ENCODE results near the gene ATP8B3.

The ATP8B3 gene

DNA sequence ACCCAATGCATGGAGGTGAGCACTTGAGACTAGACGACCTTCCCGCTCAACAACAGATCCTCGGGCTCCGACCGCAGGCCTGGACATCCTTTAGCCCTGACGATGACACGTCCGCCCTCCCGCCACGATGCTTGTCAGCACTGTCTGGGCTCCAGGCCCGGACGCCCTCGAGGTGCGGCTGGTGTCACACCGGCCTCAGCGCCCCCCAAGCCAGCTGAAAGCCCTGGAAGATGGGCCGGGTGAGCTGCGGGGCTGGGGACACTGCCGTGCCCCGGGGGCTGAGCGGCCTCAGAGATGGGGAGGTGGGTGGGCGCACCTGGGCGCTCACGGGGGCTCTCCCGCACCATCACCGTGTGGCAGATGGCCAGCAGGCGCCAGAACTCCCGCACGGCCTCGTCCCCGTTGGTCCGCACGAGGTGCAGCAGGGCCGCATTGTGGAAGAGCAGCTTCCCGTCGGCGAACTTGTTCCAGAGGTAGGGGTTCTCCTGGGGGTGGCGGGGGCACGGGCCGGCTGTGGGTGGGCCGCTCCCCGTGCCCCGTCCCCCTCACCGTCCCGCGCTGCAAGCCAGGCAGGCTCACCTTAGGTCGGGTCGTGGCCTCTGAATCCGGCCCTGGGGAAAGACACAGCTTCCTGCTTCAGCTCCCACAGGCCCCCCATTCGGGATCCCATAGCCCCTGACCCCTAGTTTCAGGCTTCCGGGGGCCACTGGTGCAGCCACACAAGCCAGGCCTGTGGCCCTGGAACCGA is 15.5 kb downstream of the ATP8B3 start:
- no peak for DNase-seq

DNA sequence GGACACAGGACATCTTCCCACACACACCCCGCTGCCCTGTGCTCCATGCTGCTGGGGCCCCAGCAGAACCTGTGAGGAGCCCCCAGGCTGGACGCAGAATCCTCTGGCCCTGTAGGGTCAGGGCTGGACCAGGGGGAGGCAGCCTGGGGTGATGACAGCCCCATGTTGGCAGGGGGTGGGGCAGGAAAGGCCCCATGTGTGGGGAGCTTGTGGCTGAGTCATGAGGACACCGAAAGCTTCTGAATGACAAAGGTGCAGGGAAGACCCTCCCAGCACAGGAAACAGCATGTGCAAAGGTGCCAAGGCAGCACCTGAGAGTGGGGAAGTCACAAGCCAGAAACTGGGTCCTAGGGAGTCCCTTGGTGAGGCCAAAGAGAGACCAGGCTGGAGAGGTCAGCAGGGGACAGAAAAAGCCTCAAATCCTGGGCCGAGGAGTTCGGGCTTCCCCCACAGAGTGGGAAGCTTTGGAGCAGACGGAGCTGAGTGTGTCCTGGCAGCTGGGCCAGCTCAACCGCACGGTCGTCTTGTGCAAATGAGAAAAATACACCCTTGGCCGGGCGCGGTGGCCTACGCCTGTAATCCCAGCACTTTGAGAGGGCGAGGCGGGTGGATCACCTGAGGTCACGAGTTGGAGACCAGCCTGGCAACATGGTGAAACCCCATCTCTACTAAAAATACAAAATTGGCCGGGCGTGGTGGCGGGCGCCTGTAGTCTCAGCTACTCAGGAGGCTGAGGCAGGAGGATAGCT is 17.5 kb downstream of the ATP8B3 start:
- no peak for DNase-seq

DNA sequence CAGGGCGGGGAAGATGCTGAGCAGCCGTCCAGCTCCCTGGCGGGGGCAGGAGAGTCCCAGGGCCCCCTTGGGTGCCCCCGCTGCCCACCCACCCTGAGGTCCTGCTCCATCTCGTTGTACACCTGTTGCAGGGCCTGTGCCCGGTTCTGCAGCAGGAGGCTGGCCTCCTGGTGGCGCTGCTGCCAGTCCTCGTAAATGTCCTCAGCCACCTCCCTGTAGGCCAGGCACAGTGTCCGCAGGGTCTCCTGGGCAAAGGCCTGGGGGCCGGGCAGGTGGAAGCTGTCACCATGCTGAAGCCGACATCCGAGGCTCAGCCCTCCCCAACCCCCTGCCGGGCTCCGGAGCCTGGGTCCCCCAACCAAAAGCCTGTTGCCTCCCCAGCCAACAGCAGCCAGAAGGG is 20.2 kb downstream of the ATP8B3 start:
- no peak for DNase-seq

DNA sequence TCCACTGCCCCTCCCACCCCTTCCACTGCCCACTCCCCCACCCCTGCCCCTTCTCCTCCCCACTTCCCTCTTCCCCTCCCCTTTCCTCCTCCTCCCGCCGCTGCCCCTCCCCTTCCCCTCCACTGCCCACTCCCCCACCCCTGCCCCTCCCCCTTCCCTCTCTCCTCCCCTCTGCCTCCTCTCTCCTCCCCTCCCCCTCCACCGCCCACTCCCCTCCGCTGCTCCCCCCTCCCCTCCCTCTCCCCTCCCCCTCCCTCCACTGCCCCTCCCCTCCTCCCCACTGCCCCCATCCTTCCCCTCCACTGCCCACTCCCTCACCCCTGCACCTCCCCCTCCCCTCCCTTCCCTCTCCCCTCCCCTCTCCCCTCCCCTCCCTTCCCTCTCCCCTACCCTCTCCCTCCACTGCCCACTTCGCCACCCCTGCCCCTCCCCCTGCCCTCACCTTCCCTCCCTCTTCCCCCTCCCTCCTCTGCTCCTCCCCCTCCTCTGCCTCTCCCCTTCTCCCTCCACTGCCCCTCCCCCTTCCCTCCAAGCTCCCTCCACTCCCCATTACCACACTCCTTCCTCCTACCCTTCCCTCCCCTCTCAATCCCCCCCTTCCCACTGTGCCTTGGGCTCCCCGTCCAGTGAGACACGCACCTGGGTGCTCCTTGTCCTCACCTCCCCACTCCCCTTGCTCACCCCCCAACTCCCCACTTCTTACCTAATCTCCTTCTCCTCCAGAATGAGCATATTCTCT is 21.9 kb downstream of the ATP8B3 start:
- no peak for DNase-seq

DNA sequence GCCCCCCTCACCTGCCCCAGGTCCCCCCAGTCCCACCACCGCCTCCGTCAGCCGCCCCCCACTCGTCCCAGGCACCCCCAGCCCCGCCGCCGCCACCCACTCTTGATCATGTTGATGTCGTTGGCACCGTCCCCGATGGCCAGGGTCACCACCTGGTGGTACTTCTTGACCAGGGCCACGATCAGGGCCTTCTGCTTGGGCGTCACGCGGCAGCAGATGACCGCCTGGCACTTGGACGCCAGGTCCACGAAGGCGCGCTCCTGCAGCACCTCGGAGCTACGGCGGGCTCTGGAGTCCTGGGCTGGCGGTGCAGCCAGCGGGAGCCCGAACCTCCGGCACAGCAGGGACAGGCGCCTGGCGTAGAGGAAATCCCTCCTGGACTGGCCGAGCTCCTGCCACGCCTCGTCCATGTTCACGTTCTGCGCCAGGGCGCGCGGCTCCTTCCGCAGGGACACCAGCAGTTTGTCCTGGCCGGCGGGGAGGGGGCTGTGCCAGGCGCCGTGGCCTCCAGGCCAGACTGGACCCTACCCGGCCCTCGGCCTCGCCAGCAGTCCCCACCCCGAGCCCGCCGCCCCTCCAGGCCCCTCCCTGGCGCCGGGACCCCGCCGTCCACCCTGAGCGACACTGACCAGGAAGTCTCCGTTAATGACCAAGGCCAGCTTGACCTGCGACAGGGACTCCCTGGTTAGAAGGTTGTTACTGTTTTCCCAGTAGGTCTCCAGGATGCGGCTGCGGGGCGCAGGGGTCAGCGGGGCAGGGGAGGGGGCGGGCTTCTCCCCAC is 22.6 kb downstream of the ATP8B3 start:
- no peak for DNase-seq

DNA sequence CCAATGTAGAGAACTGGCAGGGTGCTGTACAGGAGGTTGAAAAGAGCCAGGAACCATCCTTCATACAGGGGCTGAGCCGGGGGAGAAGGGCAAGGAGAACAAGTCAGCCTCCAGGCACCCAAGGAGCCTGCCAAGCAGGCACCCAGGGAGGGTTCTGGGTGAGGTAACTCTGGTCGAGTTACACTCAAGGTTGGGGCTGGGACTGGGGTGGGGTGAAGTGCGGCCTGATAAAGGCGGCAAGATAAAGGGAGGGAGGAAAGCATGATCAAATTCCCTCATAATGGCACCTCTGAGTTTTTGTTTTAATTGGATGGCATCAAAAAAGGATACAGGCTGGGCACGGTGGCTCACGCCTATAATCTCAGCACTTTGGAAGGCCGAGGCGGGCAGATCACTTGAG is 25.0 kb downstream of the ATP8B3 start:
- DNase-seq, result no peak

DNA sequence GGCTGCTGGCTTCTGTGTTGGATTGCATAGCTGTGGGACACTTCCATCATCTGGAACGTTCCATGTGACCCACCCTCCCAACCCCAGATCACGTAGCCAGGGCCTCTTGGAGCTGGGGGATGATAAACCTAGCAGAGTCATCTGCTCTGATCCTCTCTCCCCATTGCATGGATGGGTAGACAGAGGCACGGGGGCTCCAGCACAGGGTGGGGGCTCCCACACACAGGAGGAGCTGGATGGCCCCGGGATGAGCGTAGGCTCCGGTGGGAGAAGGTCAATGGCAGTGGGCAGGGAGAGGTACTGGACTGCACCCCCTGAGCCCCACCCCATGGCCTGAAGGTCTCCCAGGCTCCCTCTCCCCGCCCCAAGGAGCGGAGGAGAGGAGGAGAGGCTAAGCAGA is 25.4 kb downstream of the ATP8B3 start:
- DNase-seq, result no peak

DNA sequence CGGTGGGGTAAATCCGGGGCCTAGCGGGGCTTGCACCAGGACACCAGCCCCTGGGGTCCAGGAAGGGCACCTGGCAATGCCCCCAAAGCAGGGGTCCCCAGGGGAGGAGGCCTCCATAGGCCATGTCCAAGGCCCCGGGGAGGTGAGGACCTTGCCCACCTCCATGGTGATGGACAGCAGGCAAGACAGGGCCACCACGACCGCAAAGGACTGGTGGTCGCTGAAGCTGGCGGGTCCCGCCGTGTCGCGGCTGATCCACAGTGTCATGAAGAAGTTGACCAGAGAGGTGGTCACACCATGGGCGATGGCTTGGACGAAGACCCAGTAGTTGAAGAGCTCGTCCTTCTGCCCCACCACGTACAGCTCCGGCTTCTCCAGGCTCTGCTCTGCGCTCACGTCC is 26.8 kb downstream of the ATP8B3 start:
- DNase-seq, result no peak

DNA sequence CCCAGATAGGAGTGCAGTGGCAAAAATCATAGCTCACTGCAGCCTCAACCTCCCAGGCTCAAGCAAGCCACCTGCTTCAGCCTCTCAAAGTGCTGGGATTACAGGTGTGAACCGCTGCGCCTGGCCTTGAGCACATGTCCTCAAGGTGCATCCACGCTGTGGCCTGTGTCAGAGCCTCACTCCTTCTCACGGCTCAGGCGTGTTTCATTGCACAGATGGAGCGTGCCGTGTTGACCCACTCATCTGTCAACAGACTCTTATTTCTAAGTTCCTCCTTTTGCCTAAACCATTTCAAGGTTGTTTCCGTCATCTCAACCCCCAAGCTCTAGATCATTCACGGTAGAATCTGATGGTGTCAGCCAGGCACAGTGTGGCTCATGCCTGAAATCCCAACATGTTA is 28.2 kb downstream of the ATP8B3 start:
- DNase-seq, result no peak

DNA sequence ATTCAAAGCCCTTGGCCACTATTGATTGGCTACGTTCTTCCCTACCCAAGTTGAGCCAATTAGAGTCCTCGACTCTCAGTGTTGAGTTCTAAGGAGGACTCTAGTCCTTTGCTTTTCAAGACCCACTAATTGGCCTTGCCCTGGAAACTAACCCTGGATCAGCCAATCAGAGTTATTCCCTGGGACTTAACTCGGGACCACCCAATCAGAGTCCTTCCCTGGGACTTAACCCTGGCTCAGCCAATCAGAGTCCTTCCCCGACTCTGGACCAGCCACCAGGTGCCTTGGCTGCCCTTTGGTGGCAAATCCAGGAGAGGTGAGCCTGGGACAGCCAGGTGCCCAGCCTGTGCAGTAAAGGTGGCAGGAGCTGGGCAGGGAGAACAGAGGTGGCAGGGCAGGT is 28.7 kb downstream of the ATP8B3 start:
- no peak for DNase-seq

DNA sequence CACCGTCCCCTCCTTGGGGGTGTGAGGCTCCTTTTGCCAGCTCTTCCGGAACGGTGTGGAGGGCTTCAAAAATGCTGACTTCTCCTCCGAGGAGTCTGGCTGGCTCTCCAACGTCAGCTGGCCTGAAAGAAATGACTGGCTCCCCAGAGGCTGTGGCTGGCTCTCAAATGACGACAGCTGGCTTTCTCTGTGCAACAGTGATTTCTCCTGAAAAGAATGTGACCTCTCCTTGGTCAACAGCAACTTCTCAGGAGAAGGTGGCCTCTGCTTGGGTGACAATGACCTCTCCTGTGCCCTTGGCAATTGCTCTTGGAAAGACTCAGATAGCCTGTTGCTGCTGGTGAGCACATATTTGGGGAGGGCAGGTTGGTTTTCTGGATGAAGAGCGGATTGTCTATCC is 29.6 kb downstream of the ATP8B3 start:
- no peak for DNase-seq

DNA sequence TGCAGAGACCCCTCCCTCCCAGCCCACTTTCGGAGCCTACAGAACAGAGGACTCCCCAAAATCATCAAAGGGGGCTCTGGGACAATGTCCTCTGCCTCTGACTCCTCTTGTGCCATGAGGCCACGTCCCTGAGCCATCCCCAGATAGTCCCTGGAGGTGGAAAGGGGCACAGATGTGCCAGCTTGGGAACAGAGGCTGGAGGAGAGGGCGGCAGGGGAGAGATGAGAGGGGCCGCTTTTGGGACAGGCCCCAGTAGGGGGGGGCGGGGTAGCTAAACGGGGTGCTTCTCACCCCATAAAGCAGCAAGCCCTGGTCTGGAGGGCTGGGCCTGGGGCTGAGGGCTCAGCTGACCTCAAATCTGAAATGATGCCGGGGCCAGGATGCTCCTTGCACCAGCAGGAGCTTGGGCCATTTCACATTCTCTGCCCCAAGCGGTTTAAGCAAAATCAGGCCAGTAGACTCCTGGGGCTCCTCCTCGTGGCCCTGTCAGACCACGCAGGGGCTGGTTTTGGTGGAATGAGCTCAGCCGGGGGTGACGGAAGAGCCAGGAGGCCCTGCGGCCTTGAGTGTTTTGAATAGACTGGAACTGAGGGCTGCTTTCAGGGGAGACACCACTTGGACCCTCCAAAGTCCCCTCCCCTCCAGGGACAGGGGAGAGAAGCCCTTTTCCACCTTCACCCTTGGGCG is 31.7 kb downstream of the ATP8B3 start:
- DNase-seq, result no peak

DNA sequence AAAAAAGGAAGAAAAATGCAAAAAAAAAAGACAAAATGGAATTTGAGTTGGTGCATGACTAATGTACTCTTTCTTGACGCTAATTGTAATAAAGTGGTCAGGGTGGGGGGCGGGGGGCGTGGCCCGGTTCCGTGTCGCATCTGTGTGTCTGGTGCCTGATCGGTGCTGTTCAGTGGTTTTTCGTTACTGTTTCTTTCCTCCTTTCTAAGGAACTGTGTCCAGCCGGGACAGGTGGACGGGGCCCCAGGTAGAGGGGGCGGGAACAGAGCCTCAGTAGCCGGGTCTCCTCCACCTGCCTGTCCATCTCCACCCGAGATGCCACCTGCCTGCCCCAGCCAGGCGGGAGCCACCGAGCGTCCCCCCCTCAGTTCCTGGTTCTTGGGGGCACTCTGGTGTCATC is 32.5 kb downstream of the ATP8B3 start:
- no peak for DNase-seq

DNA sequence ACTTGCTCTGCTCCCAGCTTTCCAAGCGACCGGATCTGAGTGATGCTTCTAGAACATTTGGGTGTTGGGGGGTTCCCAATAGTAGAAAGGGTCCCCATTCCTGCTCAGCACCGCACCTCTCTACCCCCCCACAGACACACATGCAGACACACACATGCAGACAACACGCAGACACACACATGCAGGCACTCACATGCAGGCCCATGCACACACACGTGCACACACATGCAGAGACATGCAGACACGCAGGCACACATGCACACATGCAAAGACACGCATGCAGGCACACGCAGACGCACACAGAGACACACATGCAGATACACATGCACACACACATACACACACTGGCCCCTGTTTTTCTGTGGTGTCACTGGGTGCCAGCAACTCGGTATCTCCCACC is 34.9 kb downstream of the ATP8B3 start:
- DNase-seq, result no peak

DNA sequence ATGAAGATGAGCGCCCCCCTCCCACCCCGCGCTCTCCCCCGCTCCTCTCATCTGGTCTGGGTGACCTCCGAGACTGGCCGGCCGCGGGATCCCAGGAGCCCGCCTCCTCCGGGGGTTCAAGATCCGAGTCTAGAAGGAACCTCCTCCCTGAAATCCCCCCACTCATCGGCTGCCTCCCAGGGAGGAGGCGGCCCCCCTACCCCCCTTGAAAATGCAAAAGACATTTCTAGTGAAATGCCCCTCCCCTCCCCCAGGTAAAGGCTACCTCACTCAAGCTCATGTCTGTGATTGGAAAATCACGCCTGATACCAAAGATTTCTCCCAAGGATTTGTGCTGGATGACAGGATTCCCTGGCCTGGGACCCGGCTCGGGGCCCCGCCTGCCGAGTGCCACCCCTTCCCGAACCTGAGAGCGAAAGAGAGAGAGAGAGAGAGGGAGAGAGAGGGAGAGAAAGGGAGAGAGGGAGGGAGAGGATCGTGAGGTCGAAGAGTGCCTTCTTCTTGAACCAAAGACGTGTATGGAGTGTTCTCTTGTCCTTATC is 35.4 kb downstream of the ATP8B3 start:
- DNase-seq, result no peak

DNA sequence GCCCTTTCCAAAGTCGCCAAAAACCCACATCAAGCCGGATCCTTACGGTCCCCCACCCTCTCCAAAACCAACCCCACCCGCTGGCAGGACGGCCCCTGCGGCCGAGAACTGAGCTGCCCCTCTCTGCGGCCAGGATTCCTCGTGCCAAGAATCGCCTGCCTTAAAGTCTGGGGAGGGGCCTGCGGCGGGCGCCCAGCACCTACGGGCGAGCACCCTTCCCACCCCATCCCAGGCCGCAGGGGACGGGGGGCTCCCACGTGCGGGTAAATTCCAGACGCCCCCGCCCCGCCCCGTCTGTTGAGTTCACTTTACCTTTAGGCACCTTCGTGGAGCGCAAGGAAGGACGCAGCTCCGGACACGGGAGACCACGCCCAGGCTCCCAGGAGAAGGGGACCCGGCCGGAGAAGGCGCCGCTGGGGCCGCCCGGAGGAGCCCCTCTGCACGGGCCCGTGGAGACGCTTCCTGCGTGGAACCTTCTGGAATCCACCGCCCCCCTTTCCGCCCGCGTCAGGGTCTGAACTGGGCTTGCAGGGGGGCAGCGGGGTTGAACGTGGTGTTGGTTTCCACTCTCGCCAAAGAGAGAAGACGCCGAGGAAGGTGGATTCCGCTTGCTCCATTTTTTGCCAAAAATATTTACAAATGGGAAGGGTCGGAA is 36.0 kb downstream of the ATP8B3 start:
- no peak for DNase-seq

DNA sequence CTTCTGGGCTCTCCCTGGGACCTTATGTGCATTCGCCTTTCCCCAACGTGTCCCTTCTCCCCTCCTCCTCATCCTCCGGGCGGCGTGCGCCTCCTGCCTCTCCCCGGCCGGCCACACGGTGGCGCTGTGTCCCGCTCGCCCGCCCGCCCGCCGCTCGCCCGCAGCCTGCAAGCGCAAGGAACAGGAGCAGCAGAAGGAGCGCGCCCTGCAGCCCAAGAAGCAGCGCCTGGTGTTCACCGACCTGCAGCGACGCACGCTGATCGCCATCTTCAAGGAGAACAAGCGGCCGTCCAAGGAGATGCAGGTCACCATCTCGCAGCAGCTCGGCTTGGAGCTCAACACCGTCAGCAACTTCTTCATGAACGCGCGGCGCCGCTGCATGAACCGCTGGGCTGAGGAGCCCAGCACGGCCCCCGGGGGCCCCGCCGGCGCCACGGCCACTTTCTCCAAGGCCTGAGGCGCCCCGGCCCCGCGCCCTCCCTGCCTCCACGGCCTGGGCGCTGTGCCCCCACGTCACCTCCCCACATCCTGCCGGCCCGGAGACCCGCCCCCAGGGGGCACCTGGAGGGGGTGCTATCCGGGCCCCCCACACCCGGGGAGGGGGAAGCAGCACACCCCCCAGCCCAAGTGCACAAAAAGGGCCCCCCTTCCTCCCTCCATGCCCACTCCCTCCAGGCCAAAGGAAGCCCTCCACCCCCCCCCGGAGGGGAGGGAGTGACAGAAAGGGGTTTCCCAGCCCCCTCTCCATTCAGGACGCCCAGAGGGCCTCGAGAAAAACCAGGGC is 36.9 kb downstream of the ATP8B3 start:
- no peak for DNase-seq

DNA sequence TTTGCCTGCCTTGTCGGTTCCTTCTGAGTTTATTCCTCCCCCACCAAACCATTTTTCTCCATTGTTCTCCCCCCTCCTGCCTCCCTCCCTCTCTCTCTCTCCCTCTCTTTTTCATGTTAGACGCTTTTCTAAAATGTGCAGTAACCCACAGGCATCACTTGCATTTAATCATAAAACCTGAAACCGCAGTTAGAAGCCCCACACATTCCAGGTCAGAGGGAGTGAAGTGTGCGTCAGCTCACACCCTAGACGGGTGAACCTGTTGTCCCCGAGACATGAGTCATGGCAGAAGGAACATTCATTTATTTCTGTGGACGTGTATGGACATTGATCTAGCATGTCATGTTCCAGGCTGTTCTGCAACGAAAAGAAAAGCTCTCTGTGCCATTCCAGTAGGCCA is 38.9 kb downstream of the ATP8B3 start:
- no peak for DNase-seq

DNA sequence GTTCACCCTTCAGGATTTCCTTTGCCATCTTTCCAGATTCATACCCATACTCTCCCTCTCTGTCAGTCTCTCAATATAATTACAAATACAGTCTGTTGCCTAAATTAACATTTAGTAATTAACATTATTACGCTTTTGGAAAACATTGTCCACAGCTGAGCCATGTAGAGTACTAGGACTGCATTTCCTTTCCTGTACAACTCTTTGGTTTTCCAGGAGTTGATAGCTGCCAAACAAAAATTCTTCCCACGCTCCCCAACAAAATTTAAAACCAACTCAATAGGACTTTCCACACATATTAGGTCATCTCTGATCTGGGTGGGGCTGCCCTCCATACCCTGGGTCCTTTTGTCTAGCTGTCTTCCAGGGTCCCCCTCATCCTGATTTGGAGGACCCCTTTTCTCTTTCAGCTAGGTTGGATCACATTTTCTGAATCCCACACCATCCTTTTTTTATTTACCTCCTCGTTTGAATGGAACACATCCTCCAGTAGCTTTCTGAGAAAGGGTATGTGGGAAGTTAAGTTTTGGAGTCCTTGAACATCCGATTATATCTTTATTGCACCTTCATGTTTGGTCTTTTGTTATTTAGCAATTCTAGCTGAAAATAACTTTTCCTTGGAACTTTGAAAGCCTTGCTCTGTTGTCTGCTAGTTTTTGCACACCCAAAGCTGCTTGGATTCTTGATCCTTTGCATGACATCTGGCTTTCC is 41.1 kb downstream of the ATP8B3 start:
- DNase-seq, result no peak

DNA sequence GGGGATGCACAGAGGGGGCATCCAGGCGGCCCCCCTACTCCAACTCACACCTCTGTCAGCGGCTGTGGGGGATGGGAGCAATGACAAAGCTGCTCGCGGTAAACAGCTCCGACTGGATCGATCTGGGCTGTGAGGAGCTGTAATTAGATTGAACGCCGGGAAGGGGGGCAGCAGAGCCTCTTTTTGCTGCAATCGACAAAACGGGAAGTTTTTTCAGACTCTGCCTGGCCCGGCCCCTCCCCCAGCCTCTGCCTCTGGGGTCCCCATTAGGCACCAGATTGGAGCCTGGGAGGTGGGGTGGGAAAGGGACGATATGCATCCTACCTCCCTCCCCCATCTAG is 42.5 kb downstream of the ATP8B3 start:
- no peak for DNase-seq
